ENCODE results near the gene FAM168A. TPM values are rescaled to one million over a fixed set of nuclear protein-coding genes. Genes with fewer than 3 reads are reported as not detected.

Gene FAM168A
- total RNA-seq, 4 donors from 2014 or later = 17.7 to 40.1 (median 22.2) TPM

- 57% methylated on average over 2 of the region's 2 CpGs for WGBS
- Histone ChIP-seq H3K36me3 (no peaks in the 10 kb centered on the region), H3K4me3 (no peak overlapping the region), H3K27me3 (no peaks in the 10 kb centered on the region), H3K27ac (no peak overlapping the region), H3K4me1 (peaks cover 4% of the 10 kb centered on the region), H3K9me3 (no peaks in the 10 kb centered on the region)
- no peak for TF ChIP-seq POLR2A (IDR thresholded peaks at IDR 0.05)
- no peak for TF ChIP-seq CTCF (IDR thresholded peaks at IDR 0.05)
- TF ChIP-seq EP300 (IDR thresholded peaks at IDR 0.05) = no peak
- no peak for TF ChIP-seq POLR2AphosphoS5 (IDR thresholded peaks at IDR 0.05)
- no peak for DNase-seq (ENCODE audit: low spot score in 2 of 2)
Observed at GRCh38 chr11:73461335-73461840, 136.5 kb downstream of the FAM168A start.

DNA sequence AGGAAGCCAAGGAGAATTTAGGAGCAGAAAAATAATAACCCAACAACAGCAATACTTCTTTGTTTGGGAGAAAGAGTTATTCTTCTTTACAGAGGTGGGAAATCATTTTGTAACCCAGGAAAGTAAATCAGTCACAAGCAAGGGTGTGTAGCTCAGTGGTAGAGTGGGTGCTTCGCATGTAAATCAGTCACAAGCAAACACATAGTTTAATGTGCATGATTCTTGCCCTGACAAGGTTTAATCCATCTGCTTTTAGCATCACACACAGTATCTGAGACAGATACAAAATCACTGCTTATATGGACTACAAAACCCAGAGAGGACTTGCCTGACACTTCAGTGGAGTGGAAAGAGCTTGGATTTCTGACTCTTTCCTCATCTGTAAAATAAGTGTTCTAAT, 139.7 kb downstream of the FAM168A start:
- TF ChIP-seq POLR2A (IDR thresholded peaks at IDR 0.05) = no peak
- TF ChIP-seq CTCF (IDR thresholded peaks at IDR 0.05) = no peak
- no peak for TF ChIP-seq EP300 (IDR thresholded peaks at IDR 0.05)
- no peak for TF ChIP-seq POLR2AphosphoS5 (IDR thresholded peaks at IDR 0.05)
- no peak for DNase-seq (ENCODE audit: low spot score in 2 of 2)
- Histone ChIP-seq H3K27me3 (no peaks in the 10 kb centered on the region), H3K4me1 (peaks cover 4% of the 10 kb centered on the region), H3K4me3 (no peak overlapping the region), H3K27ac (no peak overlapping the region), H3K9me3 (no peaks in the 10 kb centered on the region), H3K36me3 (no peaks in the 10 kb centered on the region)
- 97% methylated on average over 1 of the region's 1 CpG for WGBS

DNA sequence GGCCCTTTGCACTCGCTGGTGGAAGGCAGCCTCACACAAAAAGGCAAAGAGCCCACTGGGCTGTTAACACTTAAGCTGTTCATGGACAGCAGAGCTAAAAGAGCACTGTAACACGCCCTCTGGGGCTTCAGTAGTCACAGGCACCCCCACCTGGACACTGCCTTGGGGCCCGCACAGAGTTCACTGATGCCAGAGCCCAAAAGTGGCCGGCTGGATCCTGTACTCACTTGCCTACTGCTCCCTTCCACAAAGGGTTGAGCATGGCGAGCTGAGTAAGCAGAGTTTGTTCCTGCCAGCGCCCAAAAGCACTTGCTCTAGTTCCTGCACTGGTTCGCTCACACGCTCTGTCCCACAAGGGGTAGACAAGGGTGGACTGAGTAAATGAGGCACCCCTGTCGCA, 142.9 kb downstream of the FAM168A start:
- 97% methylated on average over 9 of the region's 9 CpGs for WGBS
- TF ChIP-seq EP300 (IDR thresholded peaks at IDR 0.05) (no peak), POLR2A (IDR thresholded peaks at IDR 0.05) (no peak), POLR2AphosphoS5 (IDR thresholded peaks at IDR 0.05) (no peak), CTCF (IDR thresholded peaks at IDR 0.05) (no peak)
- Histone ChIP-seq H3K36me3 (no peaks in the 10 kb centered on the region), H3K4me1 (no peaks in the 10 kb centered on the region), H3K27me3 (no peaks in the 10 kb centered on the region), H3K4me3 (no peak overlapping the region), H3K27ac (no peak overlapping the region), H3K9me3 (no peaks in the 10 kb centered on the region)
- no peak for DNase-seq (ENCODE audit: low spot score in 2 of 2)

DNA sequence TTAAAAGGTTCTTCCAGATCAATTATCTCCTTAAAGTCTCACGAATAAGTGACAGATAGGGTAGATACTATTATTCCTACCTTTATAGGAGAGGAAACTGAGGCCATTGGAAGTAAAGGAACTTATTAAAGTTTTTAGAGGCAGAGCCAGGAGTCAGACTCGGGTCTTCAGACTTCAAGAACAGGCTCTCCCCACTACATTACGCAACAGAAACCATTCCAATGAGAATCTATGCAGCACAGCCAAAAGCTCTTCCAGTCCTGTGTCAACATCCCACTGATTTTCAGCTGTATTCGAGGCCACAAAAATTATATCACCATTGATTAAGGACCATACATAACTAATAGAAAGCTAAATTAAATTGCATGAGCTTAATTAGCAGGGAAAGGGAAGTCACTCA, 144.3 kb downstream of the FAM168A start:
- Histone ChIP-seq H3K4me3 (no peak overlapping the region), H3K4me1 (no peaks in the 10 kb centered on the region), H3K27ac (no peak overlapping the region), H3K27me3 (no peaks in the 10 kb centered on the region), H3K36me3 (no peaks in the 10 kb centered on the region), H3K9me3 (no peaks in the 10 kb centered on the region)
- TF ChIP-seq POLR2AphosphoS5 (IDR thresholded peaks at IDR 0.05) = no peak
- 89% methylated on average over 4 of the region's 4 CpGs for WGBS
- no peak for DNase-seq (ENCODE audit: low spot score in 2 of 2)

- 85% methylated on average over 2 of the region's 2 CpGs for WGBS
- Histone ChIP-seq H3K36me3 (no peaks in the 10 kb centered on the region), H3K4me1 (no peaks in the 10 kb centered on the region), H3K27ac (no peak overlapping the region), H3K4me3 (no peak overlapping the region), H3K27me3 (no peaks in the 10 kb centered on the region), H3K9me3 (no peaks in the 10 kb centered on the region)
- no peak for TF ChIP-seq EP300 (IDR thresholded peaks at IDR 0.05)
- no peak for TF ChIP-seq CTCF (IDR thresholded peaks at IDR 0.05)
- no peak for TF ChIP-seq POLR2A (IDR thresholded peaks at IDR 0.05)
- no peak for TF ChIP-seq POLR2AphosphoS5 (IDR thresholded peaks at IDR 0.05)
- DNase-seq (ENCODE audit: low spot score in 2 of 2) = no peak
Observed at GRCh38 chr11:73452726-73453125, 145.2 kb downstream of the FAM168A start.

DNA sequence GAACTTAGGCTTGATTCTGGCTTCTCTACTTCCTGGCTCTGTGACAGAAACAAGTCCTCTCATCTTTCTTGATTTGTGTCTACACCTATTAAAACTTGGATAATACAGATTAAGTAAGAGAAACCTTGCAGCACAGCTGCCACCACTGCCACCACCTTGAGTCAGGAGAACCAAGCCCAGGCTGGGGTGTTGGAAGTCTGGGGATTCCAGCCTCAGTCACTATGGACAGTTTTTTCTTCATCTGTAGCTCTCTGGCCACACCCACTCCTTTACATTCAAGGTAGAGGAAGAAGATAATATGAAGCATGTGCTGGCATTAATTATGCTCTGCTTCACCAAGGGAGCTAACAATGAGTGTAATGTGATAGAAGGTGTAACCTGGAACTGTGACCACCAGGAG, 146.0 kb downstream of the FAM168A start:
- no peak overlapping the region for H3K27ac ChIP-seq
- no peaks in the 10 kb centered on the region for H3K4me1 ChIP-seq
- no peak overlapping the region for H3K4me3 ChIP-seq
- no peaks in the 10 kb centered on the region for H3K36me3 ChIP-seq
- no peaks in the 10 kb centered on the region for H3K9me3 ChIP-seq
- no peak for DNase-seq (ENCODE audit: low spot score in 2 of 2)
- H3K27me3 ChIP-seq = no peaks in the 10 kb centered on the region
- TF ChIP-seq EP300 (IDR thresholded peaks at IDR 0.05) = no peak
- no peak for TF ChIP-seq CTCF (IDR thresholded peaks at IDR 0.05)
- TF ChIP-seq POLR2A (IDR thresholded peaks at IDR 0.05) = no peak
- no peak for TF ChIP-seq POLR2AphosphoS5 (IDR thresholded peaks at IDR 0.05)
